Fibroblast of villous mesenchyme (primary cell): ENCODE data around the gene TRANK1. TPM values are rescaled to one million over a fixed set of nuclear protein-coding genes. Genes with fewer than 3 reads are reported as not detected.

Source experiments
- DNase-seq: peaks from one replicate; pipeline ENCODE4 v3.0.0-alpha.2; 2010; ENCODE audit warnings: low read depth
- H3K4me3 ChIP-seq: 2 replicates; pipeline ENCODE4 v1.5.1; 2011; ENCODE audit warnings: low read depth, mild to moderate bottlenecking, low read length
- total RNA-seq: library from RNA; depleted of rRNA; stranded (reverse); fragments of >200 nt; gene quantifications from 2 replicates; pipeline ENCODE4 v1.2.3, GENCODE V29; 2012
- TF ChIP-seq, protein P1 (sequence below): IDR thresholded peaks from 2 replicates; pipeline ENCODE4 v1.5.1; 2012; ENCODE audit warnings: low read depth, mild to moderate bottlenecking, low read length; ENCODE audit not compliant: insufficient read depth

Gene TRANK1
- total RNA-seq, 1 donor, result 13.4 TPM

GRCh38 chr3:36877930-36878685, 66.7 kb downstream of the TRANK1 start:
- TF ChIP-seq, protein P1, sequence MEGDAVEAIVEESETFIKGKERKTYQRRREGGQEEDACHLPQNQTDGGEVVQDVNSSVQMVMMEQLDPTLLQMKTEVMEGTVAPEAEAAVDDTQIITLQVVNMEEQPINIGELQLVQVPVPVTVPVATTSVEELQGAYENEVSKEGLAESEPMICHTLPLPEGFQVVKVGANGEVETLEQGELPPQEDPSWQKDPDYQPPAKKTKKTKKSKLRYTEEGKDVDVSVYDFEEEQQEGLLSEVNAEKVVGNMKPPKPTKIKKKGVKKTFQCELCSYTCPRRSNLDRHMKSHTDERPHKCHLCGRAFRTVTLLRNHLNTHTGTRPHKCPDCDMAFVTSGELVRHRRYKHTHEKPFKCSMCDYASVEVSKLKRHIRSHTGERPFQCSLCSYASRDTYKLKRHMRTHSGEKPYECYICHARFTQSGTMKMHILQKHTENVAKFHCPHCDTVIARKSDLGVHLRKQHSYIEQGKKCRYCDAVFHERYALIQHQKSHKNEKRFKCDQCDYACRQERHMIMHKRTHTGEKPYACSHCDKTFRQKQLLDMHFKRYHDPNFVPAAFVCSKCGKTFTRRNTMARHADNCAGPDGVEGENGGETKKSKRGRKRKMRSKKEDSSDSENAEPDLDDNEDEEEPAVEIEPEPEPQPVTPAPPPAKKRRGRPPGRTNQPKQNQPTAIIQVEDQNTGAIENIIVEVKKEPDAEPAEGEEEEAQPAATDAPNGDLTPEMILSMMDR, result no peak
- no peak overlapping the region for H3K4me3 ChIP-seq

DNA sequence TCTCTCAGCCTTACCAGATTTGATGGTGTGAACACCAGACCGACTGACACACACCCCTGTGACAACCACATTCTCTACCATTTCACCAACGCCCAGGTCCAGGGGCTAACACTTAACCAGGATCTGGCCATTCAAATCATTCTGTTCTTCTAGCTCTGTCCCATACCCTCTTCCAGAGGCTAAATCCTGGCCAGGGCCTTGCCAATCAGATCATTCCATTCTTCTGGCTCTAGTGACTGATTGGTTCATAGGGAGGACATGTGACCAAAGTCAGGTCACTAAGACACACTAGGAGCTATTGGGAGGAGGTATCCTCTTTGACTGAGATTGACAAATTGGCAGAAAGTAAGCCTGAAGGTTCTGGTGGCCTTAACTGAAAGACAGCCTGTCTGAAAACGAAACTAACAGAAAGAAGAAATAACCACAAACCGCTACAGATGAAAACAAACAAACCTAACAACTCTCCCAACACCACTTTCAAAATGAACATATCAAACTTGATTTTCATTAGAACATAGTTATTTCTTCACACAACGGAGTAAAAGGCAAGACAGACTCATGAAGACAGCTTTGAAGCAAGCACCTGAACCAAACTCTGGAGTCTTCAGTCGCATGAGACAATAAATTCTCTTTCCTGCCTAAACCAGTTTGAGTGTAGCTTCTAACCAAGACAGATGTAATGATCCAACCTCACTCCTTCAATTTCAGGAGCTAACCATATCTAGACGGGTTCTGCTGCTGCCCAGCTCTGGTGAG, 68.5 kb downstream of the TRANK1 start:
- H3K4me3 ChIP-seq, result no peak overlapping the region
- TF ChIP-seq, protein P1, result no peak
- DNase-seq, result no peak

More at GRCh38 chr3:36877930-36878685, 66.7 kb downstream of the TRANK1 start:
- no peak for DNase-seq

- no peak for DNase-seq
- TF ChIP-seq, protein P1, result no peak
Measured at GRCh38 chr3:36875397-36875796, 69.5 kb downstream of the TRANK1 start.

DNA sequence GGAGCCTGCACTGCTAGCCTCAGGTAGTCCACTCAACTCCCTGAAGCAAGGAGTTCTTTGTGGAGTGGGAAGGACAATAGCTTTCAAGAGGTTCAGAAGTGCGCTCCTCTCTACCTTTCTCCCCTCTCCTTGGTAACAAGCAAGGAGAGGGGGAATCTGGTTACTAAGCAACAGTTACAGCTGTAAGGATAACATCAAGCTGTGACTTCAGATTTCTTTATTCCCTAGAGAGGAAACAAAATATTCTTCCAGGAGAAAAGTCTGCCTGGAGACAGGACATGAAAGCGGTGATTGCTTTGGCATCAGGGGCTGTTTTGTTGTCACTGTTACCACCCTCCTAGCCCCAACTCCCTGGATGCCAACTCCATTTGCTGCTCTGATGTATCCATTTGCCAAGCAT, 70.4 kb downstream of the TRANK1 start:
- no peak for DNase-seq
- no peak overlapping the region for H3K4me3 ChIP-seq
- TF ChIP-seq, protein P1, result no peak

More at GRCh38 chr3:36875397-36875796, 69.5 kb downstream of the TRANK1 start:
- H3K4me3 ChIP-seq, result no peak overlapping the region

GRCh38 chr3:36871379-36872126, 73.3 kb downstream of the TRANK1 start:
- TF ChIP-seq, protein P1, result no peak
- DNase-seq, result no peak
- H3K4me3 ChIP-seq, result no peak overlapping the region

- TF ChIP-seq, protein P1, result peak; percentile 79
- DNase-seq, result peak; percentile 64
- H3K4me3 ChIP-seq, result no peak overlapping the region
Measured at GRCh38 chr3:36868614-36869436, 76.0 kb downstream of the TRANK1 start.
